ENCODE results near the gene EGLN2.
"Not testable (repeated sequence)": the region's sequence is repeated elsewhere in the genome, so short reads cannot be mapped to it uniquely, and the experiment has no call there.

The EGLN2 gene

DNA sequence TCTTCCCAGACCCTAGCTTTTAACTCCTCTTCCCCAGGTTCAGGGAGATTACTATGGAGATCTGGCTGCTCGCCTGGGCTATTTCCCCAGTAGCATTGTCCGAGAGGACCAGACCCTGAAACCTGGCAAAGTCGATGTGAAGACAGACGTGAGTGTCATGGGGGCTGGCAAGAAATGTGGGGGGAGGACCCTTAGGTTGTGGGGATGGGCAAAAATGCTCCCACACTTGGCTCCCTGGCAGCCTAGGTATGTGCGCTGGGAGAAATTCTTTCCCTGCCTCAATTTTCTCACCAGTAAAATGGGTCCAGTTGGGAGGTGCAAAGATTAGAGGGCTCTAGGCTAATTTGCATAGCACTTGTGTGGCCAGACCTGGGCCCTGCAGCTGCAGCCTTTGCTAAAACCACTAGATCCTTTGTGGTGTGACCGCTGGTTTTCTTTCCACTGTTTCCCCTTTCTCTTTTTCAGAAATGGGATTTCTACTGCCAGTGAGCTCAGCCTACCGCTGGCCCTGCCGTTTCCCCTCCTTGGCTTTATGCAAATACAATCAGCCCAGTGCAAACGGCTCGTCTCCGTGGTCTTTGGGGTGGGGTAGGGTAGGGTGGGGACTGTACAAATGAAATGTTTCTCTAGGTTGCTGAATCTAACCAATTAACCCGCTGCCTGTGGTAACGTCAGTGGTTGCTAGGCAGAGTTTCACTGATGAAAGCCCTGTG is 21.9 kb upstream of the EGLN2 start:
- DNase-seq (ENCODE audit: low read depth) = peak; percentile 79

DNA sequence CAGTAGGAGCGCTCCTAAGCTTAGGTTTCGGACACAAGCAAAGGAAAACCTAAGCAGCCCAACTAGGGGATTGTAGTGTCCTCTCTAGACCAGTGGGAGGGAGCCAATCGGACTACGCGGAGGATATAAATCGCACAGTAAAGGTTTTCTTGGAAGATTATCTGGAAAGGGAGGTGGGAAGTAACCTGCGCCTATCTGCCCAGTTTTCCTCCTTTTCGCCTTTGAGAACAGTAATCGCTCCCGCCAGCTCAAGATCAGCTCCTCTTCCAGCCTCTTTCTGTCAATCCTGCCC is 21.4 kb upstream of the EGLN2 start:
- no peak for DNase-seq (ENCODE audit: low read depth)

DNA sequence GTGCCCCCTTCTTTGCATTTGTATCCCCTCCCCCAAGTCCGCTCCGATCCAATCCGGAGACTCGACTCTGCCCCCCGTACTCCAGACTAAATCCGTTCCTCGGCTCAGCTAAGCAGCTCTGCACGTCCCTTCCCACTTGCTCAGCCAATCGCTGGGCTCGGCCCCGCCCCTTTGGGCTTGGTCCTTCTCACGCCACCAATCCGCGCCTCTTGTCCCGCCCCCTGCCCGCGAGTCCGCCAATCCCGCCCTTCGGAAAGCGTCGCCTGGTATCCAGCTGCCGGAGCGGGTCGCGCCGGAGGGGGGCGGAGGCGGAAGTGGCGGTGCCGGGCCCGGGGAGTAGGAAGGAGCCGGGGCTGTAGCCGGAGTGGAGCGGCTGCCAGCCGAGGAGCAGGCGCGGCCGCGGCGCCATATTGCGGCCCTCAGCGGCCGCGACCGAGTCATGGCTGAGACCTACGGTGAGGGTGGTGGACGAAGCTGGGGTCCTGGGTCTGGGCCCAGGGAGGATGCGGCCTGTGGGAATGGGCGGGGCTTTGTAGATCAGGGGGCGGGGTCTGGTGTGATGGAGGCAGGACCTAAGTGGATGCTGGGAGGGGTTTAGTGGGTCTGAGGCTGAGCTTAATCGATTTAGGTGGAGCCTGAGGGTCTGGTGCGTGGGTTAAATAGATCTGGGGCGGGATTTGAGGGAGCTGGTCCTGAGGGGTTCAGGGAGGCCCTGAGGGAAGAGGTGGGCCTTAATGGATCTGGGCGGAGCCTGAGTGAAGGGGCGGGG is 20.9 kb upstream of the EGLN2 start, which contains the start of gene RAB4B:
Gene RAB4B (plus strand): TSS at position 311 of the 769 bp plus-strand sequence. CDS start 129 bp downstream, at position 440.
- peak; percentile 100 for DNase-seq (ENCODE audit: low read depth)

DNA sequence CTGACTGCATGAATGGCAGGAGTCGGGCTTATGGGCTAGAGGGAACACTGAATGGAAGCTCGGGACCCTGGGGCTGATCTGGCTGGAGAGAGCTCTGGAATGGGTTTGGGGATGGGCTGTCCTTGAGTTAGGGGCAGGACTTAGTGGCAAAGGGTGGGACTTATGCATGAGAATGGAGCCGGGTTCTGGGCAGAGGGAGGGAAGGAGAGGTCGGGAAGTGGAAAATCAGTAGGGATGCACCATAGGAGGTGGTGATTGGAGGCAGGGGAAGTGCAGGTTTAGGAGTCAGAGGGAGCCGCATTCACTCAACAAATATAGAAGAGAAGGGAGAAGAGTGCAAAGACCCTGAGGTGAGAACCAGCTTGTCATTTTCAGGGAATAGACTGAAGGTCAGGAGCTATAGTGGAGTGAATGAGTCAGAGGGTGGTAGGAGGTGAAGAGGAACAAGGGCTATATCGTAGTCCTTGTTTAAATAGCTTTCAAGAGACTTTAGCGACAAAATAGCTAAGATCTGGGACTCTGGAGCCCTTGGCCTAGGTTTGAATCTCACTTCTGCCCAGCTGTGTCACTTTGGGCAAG is 20.2 kb upstream of the EGLN2 start:
- DNase-seq (ENCODE audit: low read depth) = no peak

DNA sequence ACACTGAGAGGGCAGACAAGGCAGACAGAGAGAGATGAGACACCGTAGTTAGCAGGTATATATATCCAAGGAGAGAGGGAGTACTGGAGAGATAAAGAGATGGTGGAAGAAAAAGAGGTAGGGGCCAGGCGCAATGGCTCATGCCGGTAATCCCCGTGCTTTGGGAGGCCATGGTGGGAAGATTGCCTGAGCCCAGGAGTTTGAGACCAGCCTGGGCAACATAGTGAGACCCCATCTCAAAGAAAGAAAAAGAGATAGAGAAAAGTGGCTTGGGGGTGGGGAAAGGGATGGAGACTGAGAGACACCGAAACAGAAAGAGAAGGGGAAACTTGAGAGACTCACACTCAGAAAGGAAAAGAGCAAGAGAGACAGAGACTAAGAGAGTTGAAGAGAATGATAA is 18.4 kb upstream of the EGLN2 start:
- no peak for DNase-seq (ENCODE audit: low read depth)

DNA sequence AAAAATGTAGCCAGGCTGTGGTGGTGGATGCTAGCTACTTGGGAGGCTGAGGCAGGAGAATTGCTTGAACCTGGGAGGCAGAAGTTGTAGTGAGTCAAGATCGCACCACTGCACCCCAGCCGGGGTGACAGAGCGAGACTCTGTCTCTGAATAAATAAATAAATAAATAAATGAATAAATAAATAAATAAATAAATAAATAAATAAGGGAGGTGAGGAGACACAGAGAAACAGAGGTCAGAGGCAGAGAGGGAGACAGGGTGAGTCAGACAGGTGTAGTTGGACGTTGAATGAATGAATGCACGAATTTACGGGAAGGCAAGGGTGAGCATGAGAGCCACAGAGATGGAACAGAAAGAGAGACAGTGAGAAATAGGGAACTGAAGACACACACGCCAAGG is 17.9 kb upstream of the EGLN2 start:
- DNase-seq (ENCODE audit: low read depth) = no peak

DNA sequence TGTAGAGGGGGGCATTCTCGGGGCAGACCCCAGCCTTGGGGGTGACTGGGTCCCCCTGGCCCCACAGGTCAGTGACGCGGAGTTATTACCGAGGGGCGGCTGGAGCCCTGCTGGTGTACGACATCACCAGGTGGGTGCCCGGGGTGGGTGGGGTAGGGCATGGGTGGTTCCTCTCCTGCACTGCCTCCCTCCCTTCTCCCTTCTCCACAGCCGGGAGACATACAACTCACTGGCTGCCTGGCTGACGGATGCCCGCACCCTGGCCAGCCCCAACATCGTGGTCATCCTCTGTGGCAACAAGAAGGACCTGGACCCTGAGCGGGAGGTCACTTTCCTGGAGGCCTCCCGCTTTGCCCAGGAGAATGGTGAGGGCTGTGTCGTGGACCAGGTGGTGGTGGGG is 15.3 kb upstream of the EGLN2 start:
- DNase-seq (ENCODE audit: low read depth) = no peak

DNA sequence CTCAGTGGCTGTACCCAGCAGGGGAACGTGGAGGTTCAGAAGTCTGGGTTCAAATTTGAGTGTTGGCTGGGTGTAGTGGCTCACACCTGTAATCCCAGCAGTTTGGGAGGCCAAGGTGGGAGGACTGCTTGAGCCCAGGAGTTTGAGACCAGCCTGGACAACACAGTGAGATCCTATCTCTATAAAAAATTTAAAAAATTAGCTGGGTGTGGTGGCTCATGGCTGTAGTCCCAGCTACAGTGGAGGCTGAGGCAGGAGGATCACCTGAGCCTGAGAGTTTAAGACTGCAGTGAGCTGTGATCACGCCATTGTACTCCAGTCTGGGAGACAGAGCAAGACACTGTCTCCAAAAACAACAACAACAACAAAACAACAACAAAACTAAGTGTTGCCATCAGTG is 14.8 kb upstream of the EGLN2 start:
- DNase-seq (ENCODE audit: low read depth) = not testable (repeated sequence)

DNA sequence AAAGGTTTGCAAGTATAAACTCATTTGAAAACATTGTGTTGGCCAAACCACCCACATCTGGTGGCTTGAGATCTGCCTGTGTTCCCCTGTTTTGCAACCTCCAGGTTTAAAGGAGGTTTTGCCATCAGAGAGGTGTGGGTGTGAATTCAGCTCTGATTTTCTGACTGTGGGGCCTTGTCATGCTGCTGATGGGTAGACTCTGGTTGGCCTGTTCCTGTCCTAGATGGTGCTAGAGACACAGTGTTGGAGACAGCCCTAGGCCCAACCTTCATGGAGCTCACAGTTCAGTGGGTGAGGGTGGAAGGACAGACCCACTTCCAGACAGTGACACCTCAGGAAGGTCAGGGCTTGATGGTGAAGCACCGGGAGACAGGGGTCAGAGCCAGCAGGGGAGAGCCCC is 13.5 kb upstream of the EGLN2 start:
- no peak for DNase-seq (ENCODE audit: low read depth)

DNA sequence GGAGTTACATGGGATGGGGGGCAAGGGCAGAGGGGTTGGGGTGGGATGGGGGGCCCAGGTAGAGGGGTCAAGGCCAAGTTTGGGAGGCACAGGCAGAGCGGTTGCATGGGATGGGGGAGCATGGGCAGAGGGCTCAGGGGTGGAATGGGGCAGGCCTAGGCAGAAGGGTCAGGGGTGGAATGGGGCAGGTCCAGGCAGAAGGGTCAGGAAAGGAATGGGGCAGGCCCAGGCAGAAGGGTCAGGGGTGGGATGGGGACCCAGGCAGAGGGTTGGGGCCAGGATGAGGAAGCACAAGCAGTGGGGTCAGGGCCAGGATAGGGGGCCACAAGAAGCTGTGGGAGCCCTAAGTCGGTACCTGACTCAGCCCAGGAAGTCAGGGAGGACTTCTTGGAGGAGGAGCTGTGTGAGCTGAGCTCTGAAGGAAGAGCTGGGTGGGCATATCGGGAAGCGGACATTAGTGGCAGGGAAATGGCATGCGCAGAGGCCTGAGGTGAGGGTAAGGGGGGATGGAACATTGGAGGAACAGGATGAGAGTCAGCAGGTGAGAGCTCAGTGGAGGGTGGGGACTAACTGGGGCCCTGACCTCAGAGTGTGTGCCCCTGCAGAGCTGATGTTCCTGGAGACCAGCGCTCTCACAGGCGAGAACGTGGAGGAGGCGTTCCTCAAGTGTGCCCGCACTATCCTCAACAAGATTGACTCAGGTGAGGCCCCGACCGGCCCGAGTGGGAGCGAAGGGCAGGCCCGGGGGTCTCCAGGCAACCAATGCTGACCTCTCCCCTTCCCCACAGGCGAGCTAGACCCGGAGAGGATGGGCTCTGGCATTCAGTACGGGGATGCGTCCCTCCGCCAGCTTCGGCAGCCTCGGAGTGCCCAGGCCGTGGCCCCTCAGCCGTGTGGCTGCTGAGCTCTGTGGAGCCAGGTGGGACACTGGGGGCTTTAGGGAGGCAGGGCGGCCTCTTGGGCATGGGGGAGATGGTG is 12.6 kb upstream of the EGLN2 start:
- DNase-seq (ENCODE audit: low read depth) = no peak

DNA sequence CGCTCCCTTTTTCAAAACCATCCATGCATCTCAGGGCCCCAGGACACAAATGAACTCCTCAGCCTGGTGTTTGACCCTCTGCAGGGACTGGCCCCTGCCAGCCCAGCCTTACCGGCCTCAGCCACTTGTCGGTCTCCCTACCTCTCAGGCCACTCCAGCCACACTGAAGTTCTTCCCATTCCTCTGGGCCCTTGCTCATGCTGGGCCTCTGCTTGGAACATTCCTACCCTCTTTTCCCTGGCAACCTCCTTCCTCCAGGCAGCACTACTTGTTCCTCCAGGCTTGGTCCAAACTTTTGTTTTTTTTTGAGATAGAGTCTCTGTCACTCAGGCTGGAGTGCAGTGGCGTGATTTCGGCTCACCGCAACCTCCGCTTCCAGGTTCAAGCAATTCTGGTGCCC is 7.6 kb upstream of the EGLN2 start:
- DNase-seq (ENCODE audit: low read depth) = no peak

DNA sequence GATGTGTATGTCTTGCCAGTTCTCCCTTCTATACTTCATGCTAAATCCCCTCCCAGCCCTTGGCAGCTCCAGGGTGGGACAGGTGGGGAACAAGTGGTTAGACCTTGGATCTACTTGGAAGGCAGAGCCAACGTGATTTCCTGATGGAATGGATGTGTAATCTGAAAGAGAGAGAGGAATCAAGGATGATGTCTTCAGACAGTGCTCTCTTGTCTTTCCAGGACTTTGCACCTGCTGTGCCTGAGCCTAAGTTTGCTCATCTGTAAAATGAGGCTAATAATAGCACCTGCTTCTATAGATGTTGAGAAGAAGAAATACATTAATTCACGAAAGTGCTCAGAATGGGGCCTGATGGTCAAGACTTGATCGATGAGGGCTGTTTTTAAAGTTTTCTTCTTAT is 7.0 kb upstream of the EGLN2 start:
- no peak for DNase-seq (ENCODE audit: low read depth)

DNA sequence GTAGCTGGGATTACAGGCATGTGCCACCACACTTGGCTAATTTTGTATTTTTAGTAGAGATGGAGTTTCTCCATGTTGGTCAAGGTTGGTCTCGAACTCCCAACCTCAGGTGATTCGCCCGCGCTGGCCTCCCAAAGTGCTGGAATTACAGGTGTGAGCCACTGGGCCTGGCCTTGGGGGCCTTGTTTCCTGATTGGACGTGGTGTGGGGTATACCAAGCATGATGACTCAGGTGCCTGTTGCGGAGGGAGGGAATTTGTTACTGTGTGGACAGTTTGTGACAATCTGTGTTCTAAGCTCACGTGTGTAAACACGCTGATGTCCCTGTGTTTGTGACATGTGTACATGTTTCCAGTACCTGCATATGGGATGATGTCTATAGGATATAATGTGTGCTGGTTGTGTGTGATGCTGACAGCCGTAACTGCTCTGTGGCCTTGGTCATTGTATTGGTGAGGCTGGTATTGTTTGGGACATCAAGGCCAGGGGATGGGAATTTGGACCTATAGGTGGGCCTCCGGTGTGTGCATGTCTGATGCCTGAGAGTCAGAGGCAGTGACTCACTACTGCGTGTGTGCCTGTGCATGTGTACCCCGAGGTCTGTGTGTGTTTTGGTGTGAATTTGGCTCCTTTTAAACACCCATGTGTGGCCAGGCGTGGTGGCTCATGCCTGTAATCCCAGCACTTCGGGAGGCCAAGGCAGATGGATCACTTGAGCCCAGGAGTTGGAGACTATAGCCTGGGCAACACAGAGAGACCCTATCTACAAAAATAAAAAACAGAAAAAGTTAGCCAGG is 1.6 kb upstream of the EGLN2 start:
- no peak for DNase-seq (ENCODE audit: low read depth)

DNA sequence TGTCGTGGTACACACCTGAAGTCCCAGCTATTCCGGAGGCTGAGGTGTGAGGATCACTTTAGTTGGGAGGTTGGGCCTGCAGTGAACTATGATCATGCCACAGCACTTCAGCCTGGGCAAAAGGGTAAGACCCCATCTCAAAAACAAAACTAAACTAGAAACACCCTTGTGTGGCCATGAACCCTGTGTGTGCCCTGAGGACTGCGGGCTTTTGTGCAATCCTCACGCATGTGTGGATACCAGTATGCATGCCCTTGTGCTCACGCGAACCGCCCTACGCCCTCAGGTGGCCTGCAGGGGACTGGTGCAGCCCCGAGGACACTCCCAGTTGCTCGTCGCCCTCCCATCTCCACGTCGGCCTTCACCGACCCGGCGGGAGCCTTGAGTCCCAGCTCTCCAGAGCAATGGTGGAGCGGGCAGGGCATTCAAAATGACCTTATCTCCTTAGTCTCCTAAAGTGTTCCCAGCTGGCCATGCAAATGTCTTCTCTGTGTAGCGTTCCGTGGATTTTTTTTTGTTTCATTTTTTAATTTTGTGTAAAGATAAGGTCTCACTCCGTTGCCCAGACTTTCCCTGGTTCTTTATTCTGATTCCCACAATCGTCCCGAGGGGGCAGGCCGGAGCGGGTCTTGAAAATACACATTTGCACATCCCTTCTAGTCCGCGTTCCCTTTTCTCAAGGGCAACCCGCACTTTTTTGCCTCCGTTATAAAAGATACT is 868 bp upstream of the EGLN2 start:
- peak; percentile 49 for DNase-seq (ENCODE audit: low read depth)

DNA sequence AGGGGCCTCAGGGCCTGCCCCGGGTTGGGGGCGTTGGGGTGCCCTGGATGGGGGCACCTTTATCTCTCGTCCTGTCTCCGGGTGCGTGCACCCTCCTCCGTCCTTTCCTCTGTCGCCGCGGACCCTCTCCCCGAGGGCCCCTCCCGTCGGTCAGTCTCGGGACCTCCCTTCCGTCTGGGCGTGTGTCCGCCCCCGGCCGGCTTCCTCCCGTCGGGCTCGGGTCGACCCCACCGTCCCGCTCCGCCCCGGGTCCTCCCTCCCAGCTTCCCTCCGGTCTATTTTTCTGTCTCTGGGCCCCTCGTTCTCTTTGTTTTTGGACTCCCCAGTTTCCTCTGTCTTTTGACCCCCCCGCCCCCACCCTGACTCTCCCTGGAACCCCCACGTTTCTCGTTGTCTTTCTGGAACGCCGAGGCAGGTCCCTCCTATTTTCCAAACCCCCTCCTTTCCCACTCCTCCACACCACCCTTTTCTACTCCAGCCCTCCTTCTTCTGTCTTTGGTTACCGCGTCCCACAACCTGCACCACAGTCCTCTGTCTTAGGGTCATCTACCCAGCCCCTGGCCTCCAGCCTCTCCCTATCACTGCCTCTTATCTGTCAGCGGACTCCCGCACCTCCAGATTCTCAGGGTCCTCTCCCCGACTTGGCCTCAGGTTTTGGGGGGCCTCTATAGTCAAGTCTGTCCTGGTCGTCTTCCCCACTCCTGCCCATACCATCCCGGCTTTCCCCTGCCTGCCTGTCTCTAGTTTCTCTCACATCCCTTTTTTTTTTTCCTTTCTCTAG is 757 bp downstream of the EGLN2 start:
- no peak for DNase-seq (ENCODE audit: low read depth)

DNA sequence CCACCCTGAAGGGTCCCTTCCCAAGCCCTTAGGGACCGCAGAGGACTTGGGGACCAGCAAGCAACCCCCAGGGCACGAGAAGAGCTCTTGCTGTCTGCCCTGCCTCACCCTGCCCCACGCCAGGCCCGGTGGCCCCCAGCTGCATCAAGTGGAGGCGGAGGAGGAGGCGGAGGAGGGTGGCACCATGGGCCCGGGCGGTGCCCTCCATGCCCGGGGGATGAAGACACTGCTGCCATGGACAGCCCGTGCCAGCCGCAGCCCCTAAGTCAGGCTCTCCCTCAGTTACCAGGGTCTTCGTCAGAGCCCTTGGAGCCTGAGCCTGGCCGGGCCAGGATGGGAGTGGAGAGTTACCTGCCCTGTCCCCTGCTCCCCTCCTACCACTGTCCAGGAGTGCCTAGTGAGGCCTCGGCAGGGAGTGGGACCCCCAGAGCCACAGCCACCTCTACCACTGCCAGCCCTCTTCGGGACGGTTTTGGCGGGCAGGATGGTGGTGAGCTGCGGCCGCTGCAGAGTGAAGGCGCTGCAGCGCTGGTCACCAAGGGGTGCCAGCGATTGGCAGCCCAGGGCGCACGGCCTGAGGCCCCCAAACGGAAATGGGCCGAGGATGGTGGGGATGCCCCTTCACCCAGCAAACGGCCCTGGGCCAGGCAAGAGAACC is 1.5 kb downstream of the EGLN2 start:
- no peak for DNase-seq (ENCODE audit: low read depth)

DNA sequence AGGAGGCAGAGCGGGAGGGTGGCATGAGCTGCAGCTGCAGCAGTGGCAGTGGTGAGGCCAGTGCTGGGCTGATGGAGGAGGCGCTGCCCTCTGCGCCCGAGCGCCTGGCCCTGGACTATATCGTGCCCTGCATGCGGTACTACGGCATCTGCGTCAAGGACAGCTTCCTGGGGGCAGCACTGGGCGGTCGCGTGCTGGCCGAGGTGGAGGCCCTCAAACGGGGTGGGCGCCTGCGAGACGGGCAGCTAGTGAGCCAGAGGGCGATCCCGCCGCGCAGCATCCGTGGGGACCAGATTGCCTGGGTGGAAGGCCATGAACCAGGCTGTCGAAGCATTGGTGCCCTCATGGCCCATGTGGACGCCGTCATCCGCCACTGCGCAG is 2.0 kb downstream of the EGLN2 start:
- DNase-seq (ENCODE audit: low read depth) = no peak

DNA sequence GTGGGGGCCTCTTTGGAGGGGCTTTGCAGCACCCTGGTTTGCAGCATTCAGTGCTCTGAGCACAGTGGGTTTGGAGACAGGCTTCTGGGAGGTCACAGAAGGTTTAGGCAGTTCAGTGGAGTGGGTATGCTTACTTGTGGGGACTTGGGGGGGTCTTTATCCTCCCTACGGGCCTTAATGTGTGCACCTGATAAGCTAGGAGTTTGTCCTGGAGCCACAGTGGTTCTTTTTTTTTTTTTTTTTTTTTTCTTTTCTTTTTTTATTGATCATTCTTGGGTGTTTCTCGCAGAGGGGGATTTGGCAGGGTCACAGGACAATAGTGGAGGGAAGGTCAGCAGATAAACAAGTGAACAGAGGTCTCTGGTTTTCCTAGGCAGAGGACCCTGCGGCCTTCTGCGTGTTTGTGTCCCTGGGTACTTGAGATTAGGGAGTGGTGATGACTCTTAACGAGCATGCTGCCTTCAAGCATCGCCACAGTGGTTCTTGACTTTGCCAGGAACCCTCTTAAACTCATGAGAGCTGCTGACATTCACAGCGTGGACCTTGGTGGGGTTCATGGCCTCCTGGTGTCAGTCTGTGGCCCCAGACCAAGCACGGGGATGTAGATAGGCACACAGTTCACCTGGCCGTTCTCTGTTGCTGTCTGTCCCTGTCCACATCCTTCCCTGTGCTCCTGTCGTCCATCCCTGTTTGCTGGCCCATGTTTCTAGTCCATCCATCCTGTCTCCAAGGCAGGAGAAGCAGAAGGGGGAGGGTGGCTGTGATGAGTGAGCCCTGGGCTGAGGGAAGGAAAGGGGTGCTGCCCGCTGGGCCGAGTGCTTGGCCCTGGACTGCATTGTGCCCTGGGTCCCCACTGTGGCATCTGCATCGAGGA is 2.7 kb downstream of the EGLN2 start:
- no peak for DNase-seq (ENCODE audit: low read depth)
